Stimulated activated CD4-positive, alpha-beta T cell treated with anti-CD3 and anti-CD28 coated beads, Interleukin-15, amount 100 ng/mL, for 48 hours (primary cell): Measurements from ENCODE around the gene PIK3R6.
"Not testable (repeated sequence)": the region's sequence is repeated elsewhere in the genome, so short reads cannot be mapped to it uniquely, and the experiment has no call there.

ENCODE experiments used
- DNase-seq, 2 donors: peaks; one replicate each; pipeline ENCODE4 v3.0.0-alpha.2; 2020; ENCODE audit warnings: low read depth in 2 of 2

PIK3R6 gene

GRCh38 chr17:8828517-8828875 lies 39.0 kb downstream of the PIK3R6 start:
- no peak for DNase-seq

- no peak for DNase-seq
Measured at GRCh38 chr17:8826808-8827435, 40.6 kb downstream of the PIK3R6 start.

- no peak for DNase-seq
Measured at GRCh38 chr17:8825802-8826201, 41.7 kb downstream of the PIK3R6 start.

- no peak for DNase-seq
Measured at GRCh38 chr17:8823279-8823678, 44.2 kb downstream of the PIK3R6 start.

- DNase-seq, result no peak
Measured at GRCh38 chr17:8822401-8823035, 45.0 kb downstream of the PIK3R6 start.

GRCh38 chr17:8821446-8822105 lies 45.9 kb downstream of the PIK3R6 start:
- DNase-seq, result no peak

- DNase-seq, result no peak
Measured at GRCh38 chr17:8820311-8821010, 47.0 kb downstream of the PIK3R6 start.

- no peak for DNase-seq
Measured at GRCh38 chr17:8818654-8819330, 48.7 kb downstream of the PIK3R6 start.

GRCh38 chr17:8818047-8818446 lies 49.4 kb downstream of the PIK3R6 start:
- no peak for DNase-seq

- DNase-seq, result no peak
Measured at GRCh38 chr17:8806926-8807550, 60.4 kb downstream of the PIK3R6 start.

- DNase-seq, result no peak
Measured at GRCh38 chr17:8806253-8806925, 61.1 kb downstream of the PIK3R6 start.

- not testable (repeated sequence) for DNase-seq
Measured at GRCh38 chr17:8805396-8805795, 62.1 kb downstream of the PIK3R6 start.

GRCh38 chr17:8803531-8804420 lies 63.7 kb downstream of the PIK3R6 start:
- no peak for DNase-seq

GRCh38 chr17:8801135-8801840 lies 66.2 kb downstream of the PIK3R6 start:
- DNase-seq, result no peak

- DNase-seq, result no peak
Measured at GRCh38 chr17:8800656-8801055, 66.8 kb downstream of the PIK3R6 start.

GRCh38 chr17:8799570-8800212 lies 67.8 kb downstream of the PIK3R6 start:
- DNase-seq, result no peak

- no peak for DNase-seq
Measured at GRCh38 chr17:8798846-8799569, 68.5 kb downstream of the PIK3R6 start, which contains the start of gene MFSD6L. TSS of gene MFSD6L (minus strand) at chr17:8799365. CDS start at chr17:8799120, 245 bp downstream.
